Astrocyte of the spinal cord (primary cell): ENCODE data around the gene GANC.

Source experiments
- DNase-seq: peaks from one replicate; pipeline ENCODE4 v3.0.0; 2011; ENCODE audit warnings: low read depth, low spot score
- H3K4me3 ChIP-seq: 2 replicates; pipeline ENCODE4 v1.5.1; 2011; ENCODE audit warnings: low read depth, mild to moderate bottlenecking, low read length, moderate library complexity
- CTCF ChIP-seq: IDR thresholded peaks from 2 replicates; pipeline ENCODE4 v1.5.1; 2012; ENCODE audit warnings: low read depth, mild to moderate bottlenecking, low read length, inconsistent platforms
- in situ Hi-C: cut with HindIII; loops from 2 replicates; pipeline ENCODE4 v1.10.0; 2017; ENCODE audit warnings: low sequenced_read_pairs

Gene GANC

GRCh38 chr15:42367041-42367440 lies 94.0 kb downstream of the GANC start:
- in situ Hi-C loops, result no loop called here
- no peak for TF ChIP-seq CTCF
- H3K4me3 ChIP-seq, result no peak overlapping the region
- no peak for DNase-seq

GRCh38 chr15:42368096-42368495 lies 95.1 kb downstream of the GANC start:
- DNase-seq, result no peak
- H3K4me3 ChIP-seq, result no peak overlapping the region
- in situ Hi-C loops, result no loop called here
- TF ChIP-seq CTCF, result no peak

- in situ Hi-C loops, result no loop called here
- no peak overlapping the region for H3K4me3 ChIP-seq
- DNase-seq, result no peak
- no peak for TF ChIP-seq CTCF
These were observed 98.1 kb downstream of the GANC start for GRCh38 chr15:42371096-42371495.

- no peak for TF ChIP-seq CTCF
- in situ Hi-C loops, result no loop called here
- DNase-seq, result no peak
- no peak overlapping the region for H3K4me3 ChIP-seq
These were observed 100.3 kb downstream of the GANC start for GRCh38 chr15:42373274-42373673.

GRCh38 chr15:42373936-42374335 lies 100.9 kb downstream of the GANC start:
- H3K4me3 ChIP-seq, result no peak overlapping the region
- in situ Hi-C loops, result no loop called here
- no peak for TF ChIP-seq CTCF
- DNase-seq, result no peak

GRCh38 chr15:42374810-42375209 lies 101.8 kb downstream of the GANC start:
- DNase-seq, result no peak
- in situ Hi-C loops, result no loop called here
- no peak overlapping the region for H3K4me3 ChIP-seq
- TF ChIP-seq CTCF, result no peak

GRCh38 chr15:42375252-42375651 lies 102.3 kb downstream of the GANC start:
- in situ Hi-C loops, result no loop called here
- no peak for DNase-seq
- H3K4me3 ChIP-seq, result no peak overlapping the region
- TF ChIP-seq CTCF, result no peak
